Measurements from ENCODE around the gene IL26.

- no peak for TF ChIP-seq MAX (IDR thresholded peaks at IDR 0.05; ENCODE audit: low read depth, low read length)
- TF ChIP-seq CTCF (IDR thresholded peaks at IDR 0.05; ENCODE audit: low read depth, low read length), result no peak
- TF ChIP-seq POLR2A (IDR thresholded peaks at IDR 0.05; ENCODE audit: extremely low read depth, insufficient read length), result no peak
- TF ChIP-seq MYC (IDR thresholded peaks at IDR 0.05; ENCODE audit: low read depth, low read length), result no peak
Observed at GRCh38 chr12:68236421-68237059, 10.9 kb upstream of the IL26 start.
